ENCODE measurements around the gene NUDT14.

The NUDT14 gene

GRCh38 chr14:105145381-105146180 lies 35.5 kb downstream of the NUDT14 start:
- H3K27me3 ChIP-seq (ENCODE audit: control insufficient read depth, insufficient read depth, low read length), result no peaks in the 10 kb centered on the region
- H3K4me1 ChIP-seq (ENCODE audit: control insufficient read depth, insufficient read depth, low read length), result no peaks in the 10 kb centered on the region
- no peak overlapping the region for H3K4me3 ChIP-seq (ENCODE audit: low read length)

GRCh38 chr14:105144666-105145380 lies 36.3 kb downstream of the NUDT14 start:
- no peak overlapping the region for H3K9ac ChIP-seq (ENCODE audit: low read depth, low read length)
- peaks cover 7% of the 10 kb centered on the region for H3K9me3 ChIP-seq (replicated peaks; ENCODE audit: low read length)
- no peak overlapping the region for H3K4me2 ChIP-seq (ENCODE audit: low read length)
- H3K27me3 ChIP-seq (ENCODE audit: control insufficient read depth, insufficient read depth, low read length), result no peaks in the 10 kb centered on the region
- H3K36me3 ChIP-seq (ENCODE audit: insufficient read depth, low read length), result no peaks in the 10 kb centered on the region
- no peak overlapping the region for H3K4me3 ChIP-seq (ENCODE audit: low read length)
- H3K4me1 ChIP-seq (ENCODE audit: control insufficient read depth, insufficient read depth, low read length), result no peaks in the 10 kb centered on the region

More at GRCh38 chr14:105145381-105146180, 35.5 kb downstream of the NUDT14 start:
- H3K9ac ChIP-seq (ENCODE audit: low read depth, low read length), result no peak overlapping the region
- H3K9me3 ChIP-seq (replicated peaks; ENCODE audit: low read length), result no peaks in the 10 kb centered on the region
- no peaks in the 10 kb centered on the region for H3K36me3 ChIP-seq (ENCODE audit: insufficient read depth, low read length)
- no peak overlapping the region for H3K4me2 ChIP-seq (ENCODE audit: low read length)

GRCh38 chr14:105144026-105144665 lies 37.0 kb downstream of the NUDT14 start:
- Histone ChIP-seq H3K9ac (ENCODE audit: low read depth, low read length) (no peak overlapping the region), H3K9me3 (replicated peaks; ENCODE audit: low read length) (peaks cover 12% of the 10 kb centered on the region), H3K36me3 (ENCODE audit: insufficient read depth, low read length) (no peaks in the 10 kb centered on the region)

GRCh38 chr14:105143451-105144025 lies 37.6 kb downstream of the NUDT14 start:
- no peaks in the 10 kb centered on the region for H3K27me3 ChIP-seq (ENCODE audit: control insufficient read depth, insufficient read depth, low read length)
- H3K9ac ChIP-seq (ENCODE audit: low read depth, low read length), result no peak overlapping the region
- no peak overlapping the region for H3K4me3 ChIP-seq (ENCODE audit: low read length)
- no peaks in the 10 kb centered on the region for H3K36me3 ChIP-seq (ENCODE audit: insufficient read depth, low read length)
- no peak overlapping the region for H3K4me2 ChIP-seq (ENCODE audit: low read length)
- H3K9me3 ChIP-seq (replicated peaks; ENCODE audit: low read length), result peaks cover 12% of the 10 kb centered on the region
- H3K4me1 ChIP-seq (ENCODE audit: control insufficient read depth, insufficient read depth, low read length), result no peaks in the 10 kb centered on the region

More at GRCh38 chr14:105144026-105144665, 37.0 kb downstream of the NUDT14 start:
- H3K4me3 ChIP-seq (ENCODE audit: low read length), result no peak overlapping the region
- H3K27me3 ChIP-seq (ENCODE audit: control insufficient read depth, insufficient read depth, low read length), result no peaks in the 10 kb centered on the region
- no peaks in the 10 kb centered on the region for H3K4me1 ChIP-seq (ENCODE audit: control insufficient read depth, insufficient read depth, low read length)
- H3K4me2 ChIP-seq (ENCODE audit: low read length), result no peak overlapping the region

- Histone ChIP-seq H3K36me3 (ENCODE audit: insufficient read depth, low read length) (no peaks in the 10 kb centered on the region), H3K4me1 (ENCODE audit: control insufficient read depth, insufficient read depth, low read length) (no peaks in the 10 kb centered on the region), H3K4me2 (ENCODE audit: low read length) (no peak overlapping the region), H3K27me3 (ENCODE audit: control insufficient read depth, insufficient read depth, low read length) (no peaks in the 10 kb centered on the region), H3K9ac (ENCODE audit: low read depth, low read length) (no peak overlapping the region), H3K4me3 (ENCODE audit: low read length) (no peak overlapping the region), H3K9me3 (replicated peaks; ENCODE audit: low read length) (peaks cover 12% of the 10 kb centered on the region)
Measured at GRCh38 chr14:105142651-105143450, 38.3 kb downstream of the NUDT14 start.

GRCh38 chr14:105141486-105142281 lies 39.4 kb downstream of the NUDT14 start:
- H3K27me3 ChIP-seq (ENCODE audit: control insufficient read depth, insufficient read depth, low read length), result no peaks in the 10 kb centered on the region
- H3K9me3 ChIP-seq (replicated peaks; ENCODE audit: low read length), result peaks cover 12% of the 10 kb centered on the region
- H3K36me3 ChIP-seq (ENCODE audit: insufficient read depth, low read length), result no peaks in the 10 kb centered on the region
- no peak overlapping the region for H3K4me3 ChIP-seq (ENCODE audit: low read length)
- H3K4me2 ChIP-seq (ENCODE audit: low read length), result no peak overlapping the region
- no peaks in the 10 kb centered on the region for H3K4me1 ChIP-seq (ENCODE audit: control insufficient read depth, insufficient read depth, low read length)
- H3K9ac ChIP-seq (ENCODE audit: low read depth, low read length), result no peak overlapping the region

GRCh38 chr14:105141026-105141425 lies 40.1 kb downstream of the NUDT14 start:
- H3K4me2 ChIP-seq (ENCODE audit: low read length), result no peak overlapping the region
- H3K4me1 ChIP-seq (ENCODE audit: control insufficient read depth, insufficient read depth, low read length), result no peaks in the 10 kb centered on the region
- H3K27me3 ChIP-seq (ENCODE audit: control insufficient read depth, insufficient read depth, low read length), result no peaks in the 10 kb centered on the region
- no peak overlapping the region for H3K9ac ChIP-seq (ENCODE audit: low read depth, low read length)
- peaks cover 12% of the 10 kb centered on the region for H3K9me3 ChIP-seq (replicated peaks; ENCODE audit: low read length)
- no peaks in the 10 kb centered on the region for H3K36me3 ChIP-seq (ENCODE audit: insufficient read depth, low read length)
- H3K4me3 ChIP-seq (ENCODE audit: low read length), result no peak overlapping the region

GRCh38 chr14:105140581-105140980 lies 40.5 kb downstream of the NUDT14 start:
- Histone ChIP-seq H3K9me3 (replicated peaks; ENCODE audit: low read length) (peaks cover 12% of the 10 kb centered on the region), H3K27me3 (ENCODE audit: control insufficient read depth, insufficient read depth, low read length) (no peaks in the 10 kb centered on the region), H3K36me3 (ENCODE audit: insufficient read depth, low read length) (no peaks in the 10 kb centered on the region), H3K4me2 (ENCODE audit: low read length) (no peak overlapping the region), H3K4me1 (ENCODE audit: control insufficient read depth, insufficient read depth, low read length) (no peaks in the 10 kb centered on the region), H3K4me3 (ENCODE audit: low read length) (no peak overlapping the region), H3K9ac (ENCODE audit: low read depth, low read length) (no peak overlapping the region)

- no peak overlapping the region for H3K4me3 ChIP-seq (ENCODE audit: low read length)
- peaks cover 2% of the 10 kb centered on the region for H3K27me3 ChIP-seq (ENCODE audit: control insufficient read depth, insufficient read depth, low read length)
- no peak overlapping the region for H3K4me2 ChIP-seq (ENCODE audit: low read length)
- H3K9ac ChIP-seq (ENCODE audit: low read depth, low read length), result no peak overlapping the region
- H3K9me3 ChIP-seq (replicated peaks; ENCODE audit: low read length), result peaks cover 12% of the 10 kb centered on the region
- H3K4me1 ChIP-seq (ENCODE audit: control insufficient read depth, insufficient read depth, low read length), result no peaks in the 10 kb centered on the region
- no peaks in the 10 kb centered on the region for H3K36me3 ChIP-seq (ENCODE audit: insufficient read depth, low read length)
Measured at GRCh38 chr14:105139831-105140239, 41.3 kb downstream of the NUDT14 start.

- no peak overlapping the region for H3K9ac ChIP-seq (ENCODE audit: low read depth, low read length)
- no peaks in the 10 kb centered on the region for H3K4me1 ChIP-seq (ENCODE audit: control insufficient read depth, insufficient read depth, low read length)
- H3K9me3 ChIP-seq (replicated peaks; ENCODE audit: low read length), result peaks cover 12% of the 10 kb centered on the region
- H3K27me3 ChIP-seq (ENCODE audit: control insufficient read depth, insufficient read depth, low read length), result peaks cover 7% of the 10 kb centered on the region
- no peaks in the 10 kb centered on the region for H3K36me3 ChIP-seq (ENCODE audit: insufficient read depth, low read length)
- no peak overlapping the region for H3K4me2 ChIP-seq (ENCODE audit: low read length)
- no peak overlapping the region for H3K4me3 ChIP-seq (ENCODE audit: low read length)
Measured at GRCh38 chr14:105139212-105139825, 41.8 kb downstream of the NUDT14 start.
